ENCODE measurements around the gene FBXO3.

FBXO3 gene

GRCh38 chr11:33703234-33703633, 71.1 kb downstream of the FBXO3 start:
- no peak overlapping the region for H3K27ac ChIP-seq (ENCODE audit: low read depth, low read length)
- no peak overlapping the region for H2AFZ ChIP-seq (ENCODE audit: low read depth, low read length, severe bottlenecking)
- no peak overlapping the region for H3K4me2 ChIP-seq (ENCODE audit: low read depth, low read length, poor library complexity, severe bottlenecking)
- no peaks in the 10 kb centered on the region for H3K27me3 ChIP-seq (ENCODE audit: low read length)
- no peak for TF ChIP-seq EZH2phosphoT487 (conservative IDR thresholded peaks at IDR 0.05; ENCODE audit: low read length)
- TF ChIP-seq CTCF (IDR thresholded peaks at IDR 0.05; ENCODE audit: insufficient read depth, low read length, poor library complexity, severe bottlenecking): no peak
- H3K79me2 ChIP-seq (ENCODE audit: insufficient read depth, low read length): no peaks in the 10 kb centered on the region
- no peak overlapping the region for H3K9ac ChIP-seq (ENCODE audit: low read length)
- no peaks in the 10 kb centered on the region for H3F3A ChIP-seq (ENCODE audit: insufficient read depth)
- H3K4me3 ChIP-seq (ENCODE audit: insufficient read depth, low read length, poor library complexity, severe bottlenecking): no peak overlapping the region
- no peaks in the 10 kb centered on the region for H3K9me2 ChIP-seq (replicated peaks; ENCODE audit: insufficient read depth, low read length)
- no peaks in the 10 kb centered on the region for H4K20me1 ChIP-seq (ENCODE audit: low read depth, low read length)
- no peaks in the 10 kb centered on the region for H3K9me3 ChIP-seq (ENCODE audit: insufficient read depth, low read length)
- H3K36me3 ChIP-seq (ENCODE audit: low read length): no peaks in the 10 kb centered on the region

GRCh38 chr11:33701302-33702230, 72.8 kb downstream of the FBXO3 start:
- Histone ChIP-seq H3K79me2 (ENCODE audit: insufficient read depth, low read length) (no peaks in the 10 kb centered on the region), H2AFZ (ENCODE audit: low read depth, low read length, severe bottlenecking) (peak overlapping the region; percentile 70), H3K27me3 (ENCODE audit: low read length) (no peaks in the 10 kb centered on the region), H3K36me3 (ENCODE audit: low read length) (no peaks in the 10 kb centered on the region), H3K9ac (ENCODE audit: low read length) (peak overlapping the region; percentile 23), H4K20me1 (ENCODE audit: low read depth, low read length) (no peaks in the 10 kb centered on the region), H3K4me2 (ENCODE audit: low read depth, low read length, poor library complexity, severe bottlenecking) (peak overlapping the region; percentile 56), H3K9me3 (ENCODE audit: insufficient read depth, low read length) (no peaks in the 10 kb centered on the region), H3K9me2 (replicated peaks; ENCODE audit: insufficient read depth, low read length) (no peaks in the 10 kb centered on the region), H3F3A (ENCODE audit: insufficient read depth) (no peaks in the 10 kb centered on the region), H3K27ac (ENCODE audit: low read depth, low read length) (no peak overlapping the region), H3K4me3 (ENCODE audit: insufficient read depth, low read length, poor library complexity, severe bottlenecking) (peak overlapping the region; percentile 48)
- TF ChIP-seq CTCF (IDR thresholded peaks at IDR 0.05; ENCODE audit: insufficient read depth, low read length, poor library complexity, severe bottlenecking) (no peak), EZH2phosphoT487 (conservative IDR thresholded peaks at IDR 0.05; ENCODE audit: low read length) (no peak)

- H3K27ac ChIP-seq (ENCODE audit: low read depth, low read length): no peak within 1 kb of the TSS
- H3K79me2 ChIP-seq (ENCODE audit: insufficient read depth, low read length): no peaks in the 10 kb centered on the region
Observed at GRCh38 chr11:33700502-33701271, 73.6 kb downstream of the FBXO3 start, which contains the start of gene C11orf91. C11orf91 (minus strand) TSS chr11:33700826; CDS start chr11:33700740, 86 bp downstream.

More at GRCh38 chr11:33700502-33701271, 73.6 kb downstream of the FBXO3 start, which contains the start of gene C11orf91:
- no peaks in the 10 kb centered on the region for H3F3A ChIP-seq (ENCODE audit: insufficient read depth)
- H4K20me1 ChIP-seq (ENCODE audit: low read depth, low read length): no peaks in the 10 kb centered on the region
- H3K27me3 ChIP-seq (ENCODE audit: low read length): no peaks in the 10 kb centered on the region
- peak within 1 kb of the TSS; percentile 48 for H3K4me3 ChIP-seq (ENCODE audit: insufficient read depth, low read length, poor library complexity, severe bottlenecking)
- H2AFZ ChIP-seq (ENCODE audit: low read depth, low read length, severe bottlenecking): peak within 1 kb of the TSS; percentile 70
- no peaks in the 10 kb centered on the region for H3K9me3 ChIP-seq (ENCODE audit: insufficient read depth, low read length)
- TF ChIP-seq EZH2phosphoT487 (conservative IDR thresholded peaks at IDR 0.05; ENCODE audit: low read length) (no peak), CTCF (IDR thresholded peaks at IDR 0.05; ENCODE audit: insufficient read depth, low read length, poor library complexity, severe bottlenecking) (no peak)
- peak within 1 kb of the TSS; percentile 23 for H3K9ac ChIP-seq (ENCODE audit: low read length)
- H3K9me2 ChIP-seq (replicated peaks; ENCODE audit: insufficient read depth, low read length): no peaks in the 10 kb centered on the region
- peak within 1 kb of the TSS; percentile 56 for H3K4me2 ChIP-seq (ENCODE audit: low read depth, low read length, poor library complexity, severe bottlenecking)
- H3K36me3 ChIP-seq (ENCODE audit: low read length): no peaks in the 10 kb centered on the region
